Muscle layer of duodenum (tissue), 2 donors: ENCODE measurements around the gene NMRAL1.

Experiments
- H3K27ac ChIP-seq: one replicate; pipeline ENCODE4 v1.7.0; 2013; ENCODE audit warnings: mild to moderate bottlenecking, low read length
- H3K27me3 ChIP-seq: one replicate; pipeline ENCODE4 v1.7.0; 2013; ENCODE audit warnings: low read depth, mild to moderate bottlenecking, control low read depth, low read length
- H3K36me3 ChIP-seq, 2 donors: one replicate each; pipeline ENCODE4 v1.7.0; 2013; ENCODE audit warnings: low read length in 2 of 2, control low read depth in 1 of 2, mild to moderate bottlenecking in 1 of 2; ENCODE audit not compliant: insufficient read depth in 2 of 2, control insufficient read depth in 1 of 2
- H3K4me1 ChIP-seq, 2 donors: one replicate each; pipeline ENCODE4 v1.7.0; 2013; ENCODE audit warnings: low read length in 2 of 2, mild to moderate bottlenecking in 2 of 2, control low read depth in 1 of 2, moderate library complexity in 1 of 2; ENCODE audit not compliant: insufficient read depth in 2 of 2, control insufficient read depth in 1 of 2
- H3K4me3 ChIP-seq, 2 donors: one replicate each; pipeline ENCODE4 v1.7.0; 2013; ENCODE audit warnings: low read length in 2 of 2, low read depth in 1 of 2, mild to moderate bottlenecking in 1 of 2
- H3K9me3 ChIP-seq, 2 donors: one replicate each; pipeline ENCODE4 v1.7.0; 2013; ENCODE audit warnings: low read length in 2 of 2, control low read depth in 1 of 2, mild to moderate bottlenecking in 1 of 2; ENCODE audit not compliant: control insufficient read depth in 1 of 2
- donor health status: healthy.

Gene NMRAL1

GRCh38 chr16:4500272-4500671, 25.8 kb upstream of the NMRAL1 start:
- Histone ChIP-seq H3K4me3 (peak overlapping the region in 1 of 2 donors; percentile 34), H3K27ac (peak overlapping the region; percentile 73), H3K36me3 (no peaks in the 10 kb centered on the region), H3K27me3 (no peaks in the 10 kb centered on the region), H3K4me1 (peaks cover 20 to 24% of the 10 kb centered on the region in 2 donors), H3K9me3 (no peaks in the 10 kb centered on the region)

GRCh38 chr16:4499196-4499555, 24.8 kb upstream of the NMRAL1 start:
- Histone ChIP-seq H3K36me3 (no peaks in the 10 kb centered on the region), H3K4me3 (no peak overlapping the region), H3K27ac (no peak overlapping the region), H3K9me3 (no peaks in the 10 kb centered on the region), H3K27me3 (no peaks in the 10 kb centered on the region), H3K4me1 (peaks cover 20 to 24% of the 10 kb centered on the region in 2 donors)

GRCh38 chr16:4498546-4499195, 24.2 kb upstream of the NMRAL1 start:
- peaks cover 20 to 24% of the 10 kb centered on the region in 2 donors for H3K4me1 ChIP-seq
- no peak overlapping the region for H3K27ac ChIP-seq
- no peaks in the 10 kb centered on the region for H3K36me3 ChIP-seq
- H3K9me3 ChIP-seq = no peaks in the 10 kb centered on the region
- H3K27me3 ChIP-seq = no peaks in the 10 kb centered on the region
- no peak overlapping the region for H3K4me3 ChIP-seq

- H3K27ac ChIP-seq = no peak overlapping the region
- no peaks in the 10 kb centered on the region for H3K9me3 ChIP-seq
- H3K36me3 ChIP-seq = no peaks in the 10 kb centered on the region
- no peaks in the 10 kb centered on the region for H3K27me3 ChIP-seq
- H3K4me3 ChIP-seq = no peak overlapping the region
- H3K4me1 ChIP-seq = peaks cover 15 to 16% of the 10 kb centered on the region in 2 donors
These were observed 21.9 kb upstream of the NMRAL1 start for GRCh38 chr16:4496305-4496704.

GRCh38 chr16:4495766-4496165, 21.3 kb upstream of the NMRAL1 start:
- Histone ChIP-seq H3K4me1 (peaks cover 11% of the 10 kb centered on the region in 2 donors), H3K9me3 (no peaks in the 10 kb centered on the region), H3K36me3 (no peaks in the 10 kb centered on the region), H3K4me3 (no peak overlapping the region), H3K27ac (no peak overlapping the region), H3K27me3 (no peaks in the 10 kb centered on the region)

- H3K27me3 ChIP-seq = no peaks in the 10 kb centered on the region
- peaks cover 2% of the 10 kb centered on the region in 2 donors for H3K4me1 ChIP-seq
- no peak overlapping the region for H3K4me3 ChIP-seq
- H3K27ac ChIP-seq = no peak overlapping the region
- no peaks in the 10 kb centered on the region for H3K36me3 ChIP-seq
- no peaks in the 10 kb centered on the region for H3K9me3 ChIP-seq
These were observed 20.5 kb upstream of the NMRAL1 start for GRCh38 chr16:4494746-4495490.

- Histone ChIP-seq H3K9me3 (no peaks in the 10 kb centered on the region), H3K4me1 (no peaks in the 10 kb centered on the region), H3K27ac (no peak overlapping the region), H3K36me3 (peaks cover 0 to 9% of the 10 kb centered on the region in 2 donors), H3K4me3 (no peak overlapping the region), H3K27me3 (no peaks in the 10 kb centered on the region)
These were observed 17.5 kb upstream of the NMRAL1 start for GRCh38 chr16:4491898-4492297.

- Histone ChIP-seq H3K4me3 (no peak overlapping the region), H3K36me3 (peaks cover 0 to 19% of the 10 kb centered on the region in 2 donors), H3K27me3 (no peaks in the 10 kb centered on the region), H3K9me3 (no peaks in the 10 kb centered on the region), H3K27ac (no peak overlapping the region), H3K4me1 (no peaks in the 10 kb centered on the region)
These were observed 14.6 kb upstream of the NMRAL1 start for GRCh38 chr16:4489030-4489429.

GRCh38 chr16:4488499-4488967, 14.1 kb upstream of the NMRAL1 start:
- no peaks in the 10 kb centered on the region for H3K9me3 ChIP-seq
- H3K36me3 ChIP-seq = peaks cover 0 to 19% of the 10 kb centered on the region in 2 donors
- H3K4me3 ChIP-seq = no peak overlapping the region
- no peak overlapping the region for H3K27ac ChIP-seq
- H3K4me1 ChIP-seq = no peaks in the 10 kb centered on the region
- no peaks in the 10 kb centered on the region for H3K27me3 ChIP-seq

GRCh38 chr16:4487955-4488498, 13.6 kb upstream of the NMRAL1 start:
- no peak overlapping the region for H3K27ac ChIP-seq
- H3K27me3 ChIP-seq = no peaks in the 10 kb centered on the region
- no peaks in the 10 kb centered on the region for H3K9me3 ChIP-seq
- H3K4me1 ChIP-seq = no peaks in the 10 kb centered on the region
- no peak overlapping the region for H3K4me3 ChIP-seq
- peaks cover 0 to 19% of the 10 kb centered on the region in 2 donors for H3K36me3 ChIP-seq

- Histone ChIP-seq H3K27me3 (no peaks in the 10 kb centered on the region), H3K27ac (no peak overlapping the region), H3K9me3 (no peaks in the 10 kb centered on the region), H3K4me3 (no peak overlapping the region), H3K36me3 (peaks cover 0 to 19% of the 10 kb centered on the region in 2 donors), H3K4me1 (no peaks in the 10 kb centered on the region)
These were observed 11.9 kb upstream of the NMRAL1 start for GRCh38 chr16:4486126-4486893.
